HEK293 (cell line): ENCODE results near the gene IMMP2L.

Experiments
- CTCF ChIA-PET: fragments of 350-600 bp; formaldehyde crosslinking; extraction: SDS; loops from one replicate; lab custom pipeline; 2021; ENCODE audit warnings: antibody characterized with exemption; lab: Yijun Ruan, JAX
- POLR2A ChIA-PET: fragments of 300-600 bp; formaldehyde crosslinking; extraction: SDS; loops from one replicate; lab custom pipeline; 2020; ENCODE audit warnings: antibody characterized with exemption, inconsistent platforms; lab: Yijun Ruan, JAX
- H3K27ac ChIP-seq: fragments of 200-500 bp; sonication (Bioruptor generic); 2 replicates; pipeline ENCODE4 v1.5.1; 2014; ENCODE audit warnings: low read depth, low read length, control low read depth, inconsistent platforms; ENCODE audit errors: extremely low read depth
- H3K36me3 ChIP-seq, 2 experiments: fragments of 200-500 bp in 1 of 2; sonication (Bioruptor generic) in 1 of 2; 1 replicate in 1 of 2; 2 replicates in 1 of 2; pipeline ENCODE4 v1.5.1; 2014 to 2017; ENCODE audit warnings: inconsistent platforms in 2 of 2, low read length in 2 of 2; ENCODE audit not compliant: control insufficient read depth in 2 of 2, insufficient read depth in 1 of 2
- H3K4me1 ChIP-seq: fragments of 200-500 bp; sonication (Bioruptor generic); 2 replicates; pipeline ENCODE4 v1.5.1; 2014; ENCODE audit warnings: mild to moderate bottlenecking, low read length, inconsistent platforms; ENCODE audit not compliant: control insufficient read depth, insufficient read depth
- H3K4me3 ChIP-seq: 2 replicates; pipeline ENCODE4 v1.5.1; 2011; ENCODE audit warnings: low read depth, mild to moderate bottlenecking, control low read depth, low read length, moderate library complexity
- H3K9me3 ChIP-seq: fragments of 200-500 bp; sonication (Bioruptor generic); 2 replicates; pipeline ENCODE4 v1.5.1; 2014; ENCODE audit warnings: low read depth, low read length, inconsistent platforms; ENCODE audit not compliant: control insufficient read depth, insufficient read depth
- HOXC10 ChIP-seq: sonication (generic); formaldehyde crosslinking; IDR thresholded peaks from 2 replicates; pipeline ENCODE4 v1.8.1; 2023; ENCODE audit warnings: mild to moderate bottlenecking, missing genetic modification reagents
- KLF16 ChIP-seq: fragments of 450-650 bp; formaldehyde crosslinking; IDR thresholded peaks from 2 replicates; pipeline ENCODE4 v1.5.1; 2017; ENCODE audit warnings: missing biosample characterization, missing genetic modification characterization
- RBAK ChIP-seq: fragments of 450-650 bp; formaldehyde crosslinking; IDR thresholded peaks from 2 replicates; pipeline ENCODE4 v1.5.1; 2016; ENCODE audit warnings: missing biosample characterization, missing genetic modification characterization
- ZBTB1 ChIP-seq: fragments of 450-650 bp; formaldehyde crosslinking; IDR thresholded peaks from 2 replicates; pipeline ENCODE4 v1.5.1; 2016; ENCODE audit warnings: missing biosample characterization, missing genetic modification characterization
- ZNF16 ChIP-seq: fragments of 450-650 bp; formaldehyde crosslinking; IDR thresholded peaks from 2 replicates; pipeline ENCODE4 v1.5.1; 2016; ENCODE audit warnings: low read depth, missing biosample characterization, missing genetic modification characterization
- ZNF239 ChIP-seq: fragments of 450-650 bp; formaldehyde crosslinking; IDR thresholded peaks from 2 replicates; pipeline ENCODE4 v1.5.1; 2016; ENCODE audit warnings: missing biosample characterization, missing genetic modification characterization
- ZNF324 ChIP-seq: fragments of 450-650 bp; formaldehyde crosslinking; IDR thresholded peaks from 2 replicates; pipeline ENCODE4 v1.5.1; 2016; ENCODE audit warnings: missing biosample characterization, missing genetic modification characterization
- ZNF391 ChIP-seq: fragments of 450-650 bp; formaldehyde crosslinking; IDR thresholded peaks from 2 replicates; pipeline ENCODE4 v1.5.1; 2016; ENCODE audit warnings: low read depth, missing biosample characterization, missing genetic modification characterization, borderline replicate concordance
- ZNF394 ChIP-seq: fragments of 450-650 bp; formaldehyde crosslinking; IDR thresholded peaks from 2 replicates; pipeline ENCODE4 v1.5.1; 2016; ENCODE audit warnings: missing biosample characterization, missing genetic modification characterization, mild to moderate bottlenecking, moderate library complexity, borderline replicate concordance
- ZNF48 ChIP-seq: fragments of 450-650 bp; formaldehyde crosslinking; IDR thresholded peaks from 2 replicates; pipeline ENCODE4 v1.5.1; 2016; ENCODE audit warnings: missing biosample characterization, missing genetic modification characterization
- ZNF521 ChIP-seq: fragments of 450-650 bp; formaldehyde crosslinking; IDR thresholded peaks from 2 replicates; pipeline ENCODE4 v1.5.1; 2017; ENCODE audit warnings: missing biosample characterization, mild to moderate bottlenecking, missing genetic modification characterization
- ZNF571 ChIP-seq: fragments of 450-650 bp; formaldehyde crosslinking; IDR thresholded peaks from 2 replicates; pipeline ENCODE4 v1.5.0; 2017; ENCODE audit warnings: missing biosample characterization, missing genetic modification characterization
- ZNF623 ChIP-seq: fragments of 450-650 bp; formaldehyde crosslinking; IDR thresholded peaks from 2 replicates; pipeline ENCODE4 v1.5.1; 2016; ENCODE audit warnings: missing biosample characterization, missing genetic modification characterization
- ZNF624 ChIP-seq: fragments of 450-650 bp; formaldehyde crosslinking; IDR thresholded peaks from 2 replicates; pipeline ENCODE4 v1.5.1; 2017; ENCODE audit warnings: missing biosample characterization, missing genetic modification characterization
- ZNF658 ChIP-seq: fragments of 450-650 bp; formaldehyde crosslinking; IDR thresholded peaks from 2 replicates; pipeline ENCODE4; 2016; ENCODE audit warnings: missing biosample characterization, missing genetic modification characterization
- ZNF664 ChIP-seq: fragments of 450-650 bp; formaldehyde crosslinking; IDR thresholded peaks from 2 replicates; pipeline ENCODE4 v1.5.1; 2016; ENCODE audit warnings: missing biosample characterization, missing genetic modification characterization
- ZNF76 ChIP-seq: fragments of 450-650 bp; formaldehyde crosslinking; IDR thresholded peaks from 2 replicates; pipeline ENCODE4; 2016; ENCODE audit warnings: low read depth, missing biosample characterization, missing genetic modification characterization, borderline replicate concordance
- TF ChIP-seq, protein P1 (sequence below): fragments of 450-650 bp; formaldehyde crosslinking; IDR thresholded peaks from 2 replicates; pipeline ENCODE4 v1.5.0; 2017; ENCODE audit warnings: missing biosample characterization, missing genetic modification characterization, borderline replicate concordance
- TF ChIP-seq, protein P2 (sequence below): fragments of 450-650 bp; formaldehyde crosslinking; IDR thresholded peaks from 2 replicates; pipeline ENCODE4; 2016; ENCODE audit warnings: missing biosample characterization, missing genetic modification characterization
- TF ChIP-seq, protein P3 (sequence below): fragments of 450-650 bp; formaldehyde crosslinking; IDR thresholded peaks from 2 replicates; pipeline ENCODE4 v1.5.1; 2016; ENCODE audit warnings: missing biosample characterization, missing genetic modification characterization
- TF ChIP-seq, protein P4 (sequence below): fragments of 450-650 bp; formaldehyde crosslinking; IDR thresholded peaks from 2 replicates; pipeline ENCODE4 v1.5.1; 2017; ENCODE audit warnings: missing biosample characterization, missing genetic modification characterization
- TF ChIP-seq, protein P5 (sequence below): fragments of 450-650 bp; formaldehyde crosslinking; IDR thresholded peaks from 2 replicates; pipeline ENCODE4 v1.5.1; 2016; ENCODE audit warnings: missing biosample characterization, missing genetic modification characterization
- TF ChIP-seq, protein P6 (sequence below): fragments of 450-650 bp; formaldehyde crosslinking; IDR thresholded peaks from 2 replicates; pipeline ENCODE4 v1.5.1; 2016; ENCODE audit warnings: missing biosample characterization, missing genetic modification characterization
- TF ChIP-seq, protein P7 (sequence below): fragments of 450-650 bp; IDR thresholded peaks from 2 replicates; pipeline ENCODE4 v1.5.1; 2018; ENCODE audit warnings: missing biosample characterization, missing genetic modification characterization

IMMP2L gene

DNA sequence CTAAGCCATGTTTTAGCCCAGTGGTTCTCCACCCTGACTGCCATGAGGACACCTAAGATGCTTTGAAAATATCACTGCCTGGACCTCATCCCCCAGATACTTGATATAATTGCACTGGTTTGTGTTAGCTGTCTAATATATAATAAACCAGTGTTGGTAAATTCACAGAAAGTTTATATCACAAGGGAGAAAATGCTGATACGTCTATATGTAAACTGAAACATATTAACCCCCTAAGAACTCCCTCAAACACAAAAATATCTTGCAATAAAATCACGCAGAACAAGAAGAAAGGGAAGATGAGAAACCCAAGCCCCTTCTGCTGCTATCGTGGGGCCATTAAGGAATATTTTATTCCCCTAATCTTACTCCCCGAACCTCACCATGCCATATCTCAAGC is 8.2 kb downstream of the IMMP2L start:
- peaks cover 4 to 23% of the 10 kb centered on the region in 2 experiments; a peak in 2 of 3 replicates for H3K36me3 ChIP-seq
- H3K9me3 ChIP-seq: no peaks in the 10 kb centered on the region
- no peak overlapping the region for H3K4me3 ChIP-seq
- TF ChIP-seq, protein P1, sequence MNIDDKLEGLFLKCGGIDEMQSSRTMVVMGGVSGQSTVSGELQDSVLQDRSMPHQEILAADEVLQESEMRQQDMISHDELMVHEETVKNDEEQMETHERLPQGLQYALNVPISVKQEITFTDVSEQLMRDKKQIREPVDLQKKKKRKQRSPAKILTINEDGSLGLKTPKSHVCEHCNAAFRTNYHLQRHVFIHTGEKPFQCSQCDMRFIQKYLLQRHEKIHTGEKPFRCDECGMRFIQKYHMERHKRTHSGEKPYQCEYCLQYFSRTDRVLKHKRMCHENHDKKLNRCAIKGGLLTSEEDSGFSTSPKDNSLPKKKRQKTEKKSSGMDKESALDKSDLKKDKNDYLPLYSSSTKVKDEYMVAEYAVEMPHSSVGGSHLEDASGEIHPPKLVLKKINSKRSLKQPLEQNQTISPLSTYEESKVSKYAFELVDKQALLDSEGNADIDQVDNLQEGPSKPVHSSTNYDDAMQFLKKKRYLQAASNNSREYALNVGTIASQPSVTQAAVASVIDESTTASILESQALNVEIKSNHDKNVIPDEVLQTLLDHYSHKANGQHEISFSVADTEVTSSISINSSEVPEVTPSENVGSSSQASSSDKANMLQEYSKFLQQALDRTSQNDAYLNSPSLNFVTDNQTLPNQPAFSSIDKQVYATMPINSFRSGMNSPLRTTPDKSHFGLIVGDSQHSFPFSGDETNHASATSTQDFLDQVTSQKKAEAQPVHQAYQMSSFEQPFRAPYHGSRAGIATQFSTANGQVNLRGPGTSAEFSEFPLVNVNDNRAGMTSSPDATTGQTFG (tag by site-specific recombination): no peak
- TF ChIP-seq HOXC10 (no peak), ZNF324 (tag by site-specific recombination) (no peak), ZBTB1 (no peak), ZNF16 (tag by site-specific recombination) (no peak)
- TF ChIP-seq, protein P2, sequence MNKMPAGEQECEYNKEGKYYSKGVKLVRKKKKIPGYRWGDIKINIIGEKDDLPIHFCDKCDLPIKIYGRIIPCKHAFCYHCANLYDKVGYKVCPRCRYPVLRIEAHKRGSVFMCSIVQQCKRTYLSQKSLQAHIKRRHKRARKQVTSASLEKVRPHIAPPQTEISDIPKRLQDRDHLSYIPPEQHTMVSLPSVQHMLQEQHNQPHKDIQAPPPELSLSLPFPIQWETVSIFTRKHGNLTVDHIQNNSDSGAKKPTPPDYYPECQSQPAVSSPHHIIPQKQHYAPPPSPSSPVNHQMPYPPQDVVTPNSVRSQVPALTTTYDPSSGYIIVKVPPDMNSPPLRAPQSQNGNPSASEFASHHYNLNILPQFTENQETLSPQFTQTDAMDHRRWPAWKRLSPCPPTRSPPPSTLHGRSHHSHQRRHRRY (tag by site-specific recombination): no peak
- TF ChIP-seq, protein P3, sequence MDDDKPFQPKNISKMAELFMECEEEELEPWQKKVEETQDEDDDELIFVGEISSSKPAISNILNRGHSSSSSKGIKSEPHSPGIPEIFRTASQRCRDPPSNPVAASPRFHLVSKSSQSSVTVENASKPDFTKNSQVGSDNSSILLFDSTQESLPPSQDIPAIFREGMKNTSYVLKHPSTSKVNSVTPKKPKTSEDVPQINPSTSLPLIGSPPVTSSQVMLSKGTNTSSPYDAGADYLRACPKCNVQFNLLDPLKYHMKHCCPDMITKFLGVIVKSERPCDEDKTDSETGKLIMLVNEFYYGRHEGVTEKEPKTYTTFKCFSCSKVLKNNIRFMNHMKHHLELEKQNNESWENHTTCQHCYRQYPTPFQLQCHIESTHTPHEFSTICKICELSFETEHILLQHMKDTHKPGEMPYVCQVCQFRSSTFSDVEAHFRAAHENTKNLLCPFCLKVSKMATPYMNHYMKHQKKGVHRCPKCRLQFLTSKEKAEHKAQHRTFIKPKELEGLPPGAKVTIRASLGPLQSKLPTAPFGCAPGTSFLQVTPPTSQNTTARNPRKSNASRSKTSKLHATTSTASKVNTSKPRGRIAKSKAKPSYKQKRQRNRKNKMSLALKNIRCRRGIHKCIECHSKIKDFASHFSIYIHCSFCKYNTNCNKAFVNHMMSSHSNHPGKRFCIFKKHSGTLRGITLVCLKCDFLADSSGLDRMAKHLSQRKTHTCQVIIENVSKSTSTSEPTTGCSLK: no peak
- TF ChIP-seq, protein P4, sequence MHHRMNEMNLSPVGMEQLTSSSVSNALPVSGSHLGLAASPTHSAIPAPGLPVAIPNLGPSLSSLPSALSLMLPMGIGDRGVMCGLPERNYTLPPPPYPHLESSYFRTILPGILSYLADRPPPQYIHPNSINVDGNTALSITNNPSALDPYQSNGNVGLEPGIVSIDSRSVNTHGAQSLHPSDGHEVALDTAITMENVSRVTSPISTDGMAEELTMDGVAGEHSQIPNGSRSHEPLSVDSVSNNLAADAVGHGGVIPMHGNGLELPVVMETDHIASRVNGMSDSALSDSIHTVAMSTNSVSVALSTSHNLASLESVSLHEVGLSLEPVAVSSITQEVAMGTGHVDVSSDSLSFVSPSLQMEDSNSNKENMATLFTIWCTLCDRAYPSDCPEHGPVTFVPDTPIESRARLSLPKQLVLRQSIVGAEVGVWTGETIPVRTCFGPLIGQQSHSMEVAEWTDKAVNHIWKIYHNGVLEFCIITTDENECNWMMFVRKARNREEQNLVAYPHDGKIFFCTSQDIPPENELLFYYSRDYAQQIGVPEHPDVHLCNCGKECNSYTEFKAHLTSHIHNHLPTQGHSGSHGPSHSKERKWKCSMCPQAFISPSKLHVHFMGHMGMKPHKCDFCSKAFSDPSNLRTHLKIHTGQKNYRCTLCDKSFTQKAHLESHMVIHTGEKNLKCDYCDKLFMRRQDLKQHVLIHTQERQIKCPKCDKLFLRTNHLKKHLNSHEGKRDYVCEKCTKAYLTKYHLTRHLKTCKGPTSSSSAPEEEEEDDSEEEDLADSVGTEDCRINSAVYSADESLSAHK (tag by site-specific recombination): no peak
- TF ChIP-seq, all 188 proteins: peak for 0
- Histone ChIP-seq H3K27ac (no peak overlapping the region), H3K4me1 (no peaks in the 10 kb centered on the region)
- POLR2A ChIA-PET: no interaction called here
- CTCF ChIA-PET: no interaction called here

DNA sequence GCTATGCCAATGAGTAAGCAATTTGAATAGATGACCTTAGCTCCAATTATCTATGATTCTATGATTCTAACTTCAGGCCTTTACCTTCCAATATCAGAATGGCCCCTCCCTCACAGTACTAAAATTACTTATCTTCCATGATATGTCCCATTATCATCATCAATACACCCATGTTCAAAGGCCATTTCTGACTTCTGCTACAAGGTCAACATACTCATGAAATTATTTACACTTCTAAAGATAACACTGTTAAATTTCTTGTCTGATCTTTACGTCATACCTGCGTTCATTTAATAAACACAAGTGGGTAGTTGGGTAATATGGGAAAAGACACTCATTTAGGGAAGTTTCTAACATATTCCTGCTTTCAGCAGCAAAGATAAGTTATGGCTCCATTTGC is 21.2 kb downstream of the IMMP2L start:
- H3K4me1 ChIP-seq: no peaks in the 10 kb centered on the region
- TF ChIP-seq KLF16: no peak
- TF ChIP-seq ZNF324 (tag by site-specific recombination): no peak
- TF ChIP-seq ZNF76: no peak
- no peak for TF ChIP-seq ZNF658 (tag by site-specific recombination)
- TF ChIP-seq ZNF394: no peak
- no peak for TF ChIP-seq ZNF623 (tag by site-specific recombination)
- TF ChIP-seq ZNF521: no peak
- TF ChIP-seq RBAK: no peak
- TF ChIP-seq, protein P5, sequence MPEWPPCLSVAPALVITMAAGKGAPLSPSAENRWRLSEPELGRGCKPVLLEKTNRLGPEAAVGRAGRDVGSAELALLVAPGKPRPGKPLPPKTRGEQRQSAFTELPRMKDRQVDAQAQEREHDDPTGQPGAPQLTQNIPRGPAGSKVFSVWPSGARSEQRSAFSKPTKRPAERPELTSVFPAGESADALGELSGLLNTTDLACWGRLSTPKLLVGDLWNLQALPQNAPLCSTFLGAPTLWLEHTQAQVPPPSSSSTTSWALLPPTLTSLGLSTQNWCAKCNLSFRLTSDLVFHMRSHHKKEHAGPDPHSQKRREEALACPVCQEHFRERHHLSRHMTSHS (tag by site-specific recombination): no peak
- TF ChIP-seq ZNF664 (tag by site-specific recombination): no peak
- TF ChIP-seq, protein P6, sequence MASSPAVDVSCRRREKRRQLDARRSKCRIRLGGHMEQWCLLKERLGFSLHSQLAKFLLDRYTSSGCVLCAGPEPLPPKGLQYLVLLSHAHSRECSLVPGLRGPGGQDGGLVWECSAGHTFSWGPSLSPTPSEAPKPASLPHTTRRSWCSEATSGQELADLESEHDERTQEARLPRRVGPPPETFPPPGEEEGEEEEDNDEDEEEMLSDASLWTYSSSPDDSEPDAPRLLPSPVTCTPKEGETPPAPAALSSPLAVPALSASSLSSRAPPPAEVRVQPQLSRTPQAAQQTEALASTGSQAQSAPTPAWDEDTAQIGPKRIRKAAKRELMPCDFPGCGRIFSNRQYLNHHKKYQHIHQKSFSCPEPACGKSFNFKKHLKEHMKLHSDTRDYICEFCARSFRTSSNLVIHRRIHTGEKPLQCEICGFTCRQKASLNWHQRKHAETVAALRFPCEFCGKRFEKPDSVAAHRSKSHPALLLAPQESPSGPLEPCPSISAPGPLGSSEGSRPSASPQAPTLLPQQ (tag by site-specific recombination): no peak
- no peak for TF ChIP-seq ZNF48 (tag by site-specific recombination)
- TF ChIP-seq ZNF624 (tag by site-specific recombination): no peak
- TF ChIP-seq, protein P7, sequence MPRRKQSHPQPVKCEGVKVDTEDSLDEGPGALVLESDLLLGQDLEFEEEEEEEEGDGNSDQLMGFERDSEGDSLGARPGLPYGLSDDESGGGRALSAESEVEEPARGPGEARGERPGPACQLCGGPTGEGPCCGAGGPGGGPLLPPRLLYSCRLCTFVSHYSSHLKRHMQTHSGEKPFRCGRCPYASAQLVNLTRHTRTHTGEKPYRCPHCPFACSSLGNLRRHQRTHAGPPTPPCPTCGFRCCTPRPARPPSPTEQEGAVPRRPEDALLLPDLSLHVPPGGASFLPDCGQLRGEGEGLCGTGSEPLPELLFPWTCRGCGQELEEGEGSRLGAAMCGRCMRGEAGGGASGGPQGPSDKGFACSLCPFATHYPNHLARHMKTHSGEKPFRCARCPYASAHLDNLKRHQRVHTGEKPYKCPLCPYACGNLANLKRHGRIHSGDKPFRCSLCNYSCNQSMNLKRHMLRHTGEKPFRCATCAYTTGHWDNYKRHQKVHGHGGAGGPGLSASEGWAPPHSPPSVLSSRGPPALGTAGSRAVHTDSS (tag by site-specific recombination): no peak
- TF ChIP-seq ZNF391 (tag by site-specific recombination): no peak
- TF ChIP-seq ZNF571 (tag by site-specific recombination): no peak
- no peak for TF ChIP-seq ZNF239 (tag by site-specific recombination)
- TF ChIP-seq, all 188 proteins: peak for 0
- no peak overlapping the region for H3K4me3 ChIP-seq
- CTCF ChIA-PET: interaction anchor here (0.6 kb wide), 2 partner anchors 18 to 189 kb away, joined by 3 to 4 read pairs; no protein-coding TSS in a partner anchor
- POLR2A ChIA-PET: no interaction called here
- no peak overlapping the region for H3K27ac ChIP-seq
- no peaks in the 10 kb centered on the region for H3K9me3 ChIP-seq
- H3K36me3 ChIP-seq: no peaks in the 10 kb centered on the region
